HEK293 (cell line): ENCODE results near the gene SCP2D1.

ENCODE experiments used
- MYNN ChIP-seq: fragments of 450-650 bp; formaldehyde crosslinking; IDR thresholded peaks from 2 replicates; pipeline ENCODE4 v1.5.1; 2016; ENCODE audit warnings: missing biosample characterization, missing genetic modification characterization, borderline replicate concordance
- MZF1 ChIP-seq: fragments of 450-650 bp; formaldehyde crosslinking; IDR thresholded peaks from 2 replicates; pipeline ENCODE4 v1.5.1; 2017; ENCODE audit warnings: missing biosample characterization, missing genetic modification characterization, borderline replicate concordance
- ZBTB1 ChIP-seq: fragments of 450-650 bp; formaldehyde crosslinking; IDR thresholded peaks from 2 replicates; pipeline ENCODE4 v1.5.1; 2016; ENCODE audit warnings: missing biosample characterization, missing genetic modification characterization
- ZNF248 ChIP-seq: fragments of 450-650 bp; formaldehyde crosslinking; IDR thresholded peaks from 2 replicates; pipeline ENCODE4 v1.5.1; 2017; ENCODE audit warnings: missing biosample characterization, missing genetic modification characterization
- ZNF843 ChIP-seq: fragments of 450-650 bp; formaldehyde crosslinking; IDR thresholded peaks from 2 replicates; pipeline ENCODE4 v1.5.1; 2016; ENCODE audit warnings: missing biosample characterization, missing genetic modification characterization
- TF ChIP-seq, protein P1 (sequence below): fragments of 450-650 bp; formaldehyde crosslinking; IDR thresholded peaks from 2 replicates; pipeline ENCODE4 v1.5.1; 2016; ENCODE audit warnings: missing biosample characterization, missing genetic modification characterization
- TF ChIP-seq, protein P2 (sequence below): fragments of 450-650 bp; formaldehyde crosslinking; IDR thresholded peaks from 2 replicates; pipeline ENCODE4 v1.5.1; 2017; ENCODE audit warnings: missing biosample characterization, missing genetic modification characterization
- TF ChIP-seq, protein P3 (sequence below): fragments of 450-650 bp; formaldehyde crosslinking; IDR thresholded peaks from 2 replicates; pipeline ENCODE4 v1.5.1; 2016; ENCODE audit warnings: missing biosample characterization, missing genetic modification characterization, borderline replicate concordance

DNA sequence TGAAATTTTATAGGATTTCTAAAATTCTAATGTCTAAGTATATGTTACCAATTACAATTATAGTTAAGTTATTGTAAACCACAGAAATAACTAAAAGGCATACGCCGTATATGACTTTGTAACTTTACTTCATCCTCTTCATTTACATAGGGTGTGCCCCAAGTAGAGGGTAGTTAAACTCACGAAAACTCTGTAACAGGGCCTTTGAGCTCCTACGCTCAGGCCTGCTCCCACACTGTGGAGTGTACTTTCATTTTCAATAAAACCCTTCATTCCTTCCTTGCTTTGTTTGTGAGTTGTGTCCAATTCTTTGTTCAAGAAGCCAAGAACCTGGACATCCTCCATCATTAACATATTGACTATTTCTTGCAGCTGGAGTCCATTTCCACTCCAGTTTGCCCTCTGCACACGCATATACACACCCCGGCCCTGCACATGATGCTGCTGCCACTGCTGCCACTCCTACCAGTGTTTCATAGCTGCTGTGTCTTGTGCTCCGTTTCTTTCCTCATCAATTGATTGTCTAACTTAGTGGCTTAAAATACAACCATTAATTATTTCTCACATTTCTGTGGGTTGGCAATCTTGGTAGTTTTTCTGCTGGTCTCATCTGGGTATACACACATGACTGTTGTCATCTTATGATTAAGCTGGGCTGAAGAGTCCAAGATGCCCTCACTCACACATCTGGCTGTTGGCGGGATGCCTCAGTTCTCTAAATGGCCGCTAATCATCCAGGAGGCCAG, 33.0 kb upstream of the SCP2D1 start:
- TF ChIP-seq, protein P1, sequence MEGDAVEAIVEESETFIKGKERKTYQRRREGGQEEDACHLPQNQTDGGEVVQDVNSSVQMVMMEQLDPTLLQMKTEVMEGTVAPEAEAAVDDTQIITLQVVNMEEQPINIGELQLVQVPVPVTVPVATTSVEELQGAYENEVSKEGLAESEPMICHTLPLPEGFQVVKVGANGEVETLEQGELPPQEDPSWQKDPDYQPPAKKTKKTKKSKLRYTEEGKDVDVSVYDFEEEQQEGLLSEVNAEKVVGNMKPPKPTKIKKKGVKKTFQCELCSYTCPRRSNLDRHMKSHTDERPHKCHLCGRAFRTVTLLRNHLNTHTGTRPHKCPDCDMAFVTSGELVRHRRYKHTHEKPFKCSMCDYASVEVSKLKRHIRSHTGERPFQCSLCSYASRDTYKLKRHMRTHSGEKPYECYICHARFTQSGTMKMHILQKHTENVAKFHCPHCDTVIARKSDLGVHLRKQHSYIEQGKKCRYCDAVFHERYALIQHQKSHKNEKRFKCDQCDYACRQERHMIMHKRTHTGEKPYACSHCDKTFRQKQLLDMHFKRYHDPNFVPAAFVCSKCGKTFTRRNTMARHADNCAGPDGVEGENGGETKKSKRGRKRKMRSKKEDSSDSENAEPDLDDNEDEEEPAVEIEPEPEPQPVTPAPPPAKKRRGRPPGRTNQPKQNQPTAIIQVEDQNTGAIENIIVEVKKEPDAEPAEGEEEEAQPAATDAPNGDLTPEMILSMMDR (tag by site-specific recombination): no peak
- TF ChIP-seq MYNN (tag by site-specific recombination): no peak
- no peak for TF ChIP-seq MZF1
- TF ChIP-seq, protein P2, sequence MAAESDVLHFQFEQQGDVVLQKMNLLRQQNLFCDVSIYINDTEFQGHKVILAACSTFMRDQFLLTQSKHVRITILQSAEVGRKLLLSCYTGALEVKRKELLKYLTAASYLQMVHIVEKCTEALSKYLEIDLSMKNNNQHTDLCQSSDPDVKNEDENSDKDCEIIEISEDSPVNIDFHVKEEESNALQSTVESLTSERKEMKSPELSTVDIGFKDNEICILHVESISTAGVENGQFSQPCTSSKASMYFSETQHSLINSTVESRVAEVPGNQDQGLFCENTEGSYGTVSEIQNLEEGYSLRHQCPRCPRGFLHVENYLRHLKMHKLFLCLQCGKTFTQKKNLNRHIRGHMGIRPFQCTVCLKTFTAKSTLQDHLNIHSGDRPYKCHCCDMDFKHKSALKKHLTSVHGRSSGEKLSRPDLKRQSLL (tag by site-specific recombination): no peak
- TF ChIP-seq, protein P3, sequence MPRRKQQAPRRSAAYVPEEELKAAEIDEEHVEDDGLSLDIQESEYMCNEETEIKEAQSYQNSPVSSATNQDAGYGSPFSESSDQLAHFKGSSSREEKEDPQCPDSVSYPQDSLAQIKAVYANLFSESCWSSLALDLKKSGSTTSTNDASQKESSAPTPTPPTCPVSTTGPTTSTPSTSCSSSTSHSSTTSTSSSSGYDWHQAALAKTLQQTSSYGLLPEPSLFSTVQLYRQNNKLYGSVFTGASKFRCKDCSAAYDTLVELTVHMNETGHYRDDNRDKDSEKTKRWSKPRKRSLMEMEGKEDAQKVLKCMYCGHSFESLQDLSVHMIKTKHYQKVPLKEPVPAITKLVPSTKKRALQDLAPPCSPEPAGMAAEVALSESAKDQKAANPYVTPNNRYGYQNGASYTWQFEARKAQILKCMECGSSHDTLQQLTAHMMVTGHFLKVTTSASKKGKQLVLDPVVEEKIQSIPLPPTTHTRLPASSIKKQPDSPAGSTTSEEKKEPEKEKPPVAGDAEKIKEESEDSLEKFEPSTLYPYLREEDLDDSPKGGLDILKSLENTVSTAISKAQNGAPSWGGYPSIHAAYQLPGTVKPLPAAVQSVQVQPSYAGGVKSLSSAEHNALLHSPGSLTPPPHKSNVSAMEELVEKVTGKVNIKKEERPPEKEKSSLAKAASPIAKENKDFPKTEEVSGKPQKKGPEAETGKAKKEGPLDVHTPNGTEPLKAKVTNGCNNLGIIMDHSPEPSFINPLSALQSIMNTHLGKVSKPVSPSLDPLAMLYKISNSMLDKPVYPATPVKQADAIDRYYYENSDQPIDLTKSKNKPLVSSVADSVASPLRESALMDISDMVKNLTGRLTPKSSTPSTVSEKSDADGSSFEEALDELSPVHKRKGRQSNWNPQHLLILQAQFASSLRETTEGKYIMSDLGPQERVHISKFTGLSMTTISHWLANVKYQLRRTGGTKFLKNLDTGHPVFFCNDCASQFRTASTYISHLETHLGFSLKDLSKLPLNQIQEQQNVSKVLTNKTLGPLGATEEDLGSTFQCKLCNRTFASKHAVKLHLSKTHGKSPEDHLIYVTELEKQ (tag by site-specific recombination): no peak
- TF ChIP-seq ZNF843: no peak
- no peak for TF ChIP-seq ZNF248 (tag by site-specific recombination)
- TF ChIP-seq ZBTB1 (tag by site-specific recombination): no peak
